GM12873 (cell line): ENCODE results near the gene GLI2.

Experiments
- TF ChIP-seq, protein P1 (sequence below): IDR thresholded peaks from 2 replicates; pipeline ENCODE4 v1.5.1; 2012; ENCODE audit warnings: low read depth, mild to moderate bottlenecking, moderate library complexity, low read length, control low read depth; ENCODE audit not compliant: insufficient read depth; ENCODE audit errors: missing control alignments

Gene GLI2

DNA sequence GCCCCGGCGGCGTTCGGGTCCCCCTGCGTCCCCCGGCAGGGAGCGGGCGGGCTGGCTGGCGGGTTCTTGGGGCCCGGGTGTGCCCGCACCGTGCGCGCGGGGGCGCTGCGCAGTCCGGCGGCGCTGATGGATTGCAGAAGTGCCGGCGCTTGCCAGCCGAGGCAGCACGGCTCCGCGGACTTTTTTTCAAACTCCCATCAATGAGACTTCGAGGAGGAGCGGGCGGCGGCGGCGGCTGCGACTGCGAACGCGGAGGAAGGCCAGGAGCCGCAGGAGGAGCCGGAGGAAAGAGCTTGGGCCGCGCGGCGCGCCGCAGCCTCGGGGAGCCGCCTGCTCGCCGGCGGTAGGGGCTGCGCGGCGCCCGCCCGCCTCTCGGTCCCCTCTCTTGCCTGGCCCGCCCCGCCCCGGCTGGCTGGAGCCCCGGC, at the start of gene GLI2:
Gene GLI2, plus strand, starts transcription at position 123 of the 425 bp plus-strand sequence. CDS start 61,453 bp downstream, outside the sequence.
- TF ChIP-seq, protein P1, sequence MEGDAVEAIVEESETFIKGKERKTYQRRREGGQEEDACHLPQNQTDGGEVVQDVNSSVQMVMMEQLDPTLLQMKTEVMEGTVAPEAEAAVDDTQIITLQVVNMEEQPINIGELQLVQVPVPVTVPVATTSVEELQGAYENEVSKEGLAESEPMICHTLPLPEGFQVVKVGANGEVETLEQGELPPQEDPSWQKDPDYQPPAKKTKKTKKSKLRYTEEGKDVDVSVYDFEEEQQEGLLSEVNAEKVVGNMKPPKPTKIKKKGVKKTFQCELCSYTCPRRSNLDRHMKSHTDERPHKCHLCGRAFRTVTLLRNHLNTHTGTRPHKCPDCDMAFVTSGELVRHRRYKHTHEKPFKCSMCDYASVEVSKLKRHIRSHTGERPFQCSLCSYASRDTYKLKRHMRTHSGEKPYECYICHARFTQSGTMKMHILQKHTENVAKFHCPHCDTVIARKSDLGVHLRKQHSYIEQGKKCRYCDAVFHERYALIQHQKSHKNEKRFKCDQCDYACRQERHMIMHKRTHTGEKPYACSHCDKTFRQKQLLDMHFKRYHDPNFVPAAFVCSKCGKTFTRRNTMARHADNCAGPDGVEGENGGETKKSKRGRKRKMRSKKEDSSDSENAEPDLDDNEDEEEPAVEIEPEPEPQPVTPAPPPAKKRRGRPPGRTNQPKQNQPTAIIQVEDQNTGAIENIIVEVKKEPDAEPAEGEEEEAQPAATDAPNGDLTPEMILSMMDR, result peak; percentile 43

DNA sequence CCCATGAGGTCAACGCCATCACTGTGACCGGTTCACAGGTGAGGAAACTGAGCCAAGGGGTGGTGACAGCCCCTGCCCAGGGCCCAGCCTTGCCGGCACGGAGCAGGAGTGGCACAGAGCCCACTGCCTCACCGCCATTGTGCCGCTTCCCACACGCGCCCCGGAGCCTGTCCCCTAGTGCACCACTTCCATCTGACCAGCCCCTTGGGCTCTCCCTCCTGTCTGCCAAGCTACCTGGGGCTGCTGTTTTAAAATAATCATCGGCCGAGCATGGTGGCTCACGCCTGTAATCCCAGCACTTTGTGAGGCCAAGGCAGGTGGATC, 49.7 kb upstream of the GLI2 start:
- TF ChIP-seq, protein P1, result no peak

DNA sequence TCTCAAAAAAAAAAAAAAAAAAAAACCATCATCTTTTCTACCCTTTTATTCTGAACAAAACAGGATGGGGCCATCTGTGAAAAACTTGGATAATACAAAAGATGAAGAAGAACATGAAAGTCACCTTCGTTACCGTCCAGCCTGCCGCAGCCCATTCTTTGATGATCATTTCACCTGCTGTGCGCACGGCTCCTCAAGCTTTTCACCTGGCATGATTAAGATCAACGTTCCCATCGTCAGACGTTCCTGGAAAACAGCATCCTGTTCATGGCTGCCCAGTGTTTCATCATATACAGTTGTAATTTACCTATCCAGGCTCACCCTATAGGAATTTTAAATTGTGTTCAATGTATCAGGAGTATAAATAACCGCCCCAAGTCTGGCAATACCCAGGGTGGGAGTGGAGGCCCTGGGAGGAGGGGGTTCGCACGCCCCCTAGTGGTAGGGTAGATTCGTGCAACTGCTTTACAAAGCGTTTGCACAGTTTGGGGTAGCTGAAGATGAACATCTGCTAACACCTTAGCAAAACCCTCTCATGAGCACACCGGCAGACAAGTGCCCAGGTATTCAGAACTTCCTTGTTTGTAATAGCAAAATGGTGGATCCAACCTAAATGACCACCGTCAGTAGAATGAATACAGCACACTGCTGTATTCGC, 49.0 kb upstream of the GLI2 start:
- TF ChIP-seq, protein P1, result peak; percentile 57

DNA sequence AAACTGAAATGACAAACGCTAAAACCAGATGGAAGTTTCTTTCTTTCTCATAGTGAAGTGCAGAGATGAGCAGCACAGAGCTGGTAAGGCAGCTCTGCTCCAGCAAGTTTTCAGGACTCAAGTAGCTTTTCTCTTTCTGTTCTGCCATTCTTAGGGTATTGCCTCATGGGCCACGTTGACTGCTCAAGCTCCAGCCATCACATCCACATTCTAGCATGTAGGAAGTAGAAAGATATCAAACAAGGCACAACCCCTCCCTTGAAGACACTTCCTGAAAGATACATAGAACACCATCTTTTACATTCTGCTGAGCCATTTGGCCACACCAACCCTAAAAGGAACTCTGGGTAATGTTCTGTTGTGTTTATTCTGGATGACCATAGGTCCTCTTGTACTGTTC, 48.5 kb upstream of the GLI2 start:
- TF ChIP-seq, protein P1, result no peak

DNA sequence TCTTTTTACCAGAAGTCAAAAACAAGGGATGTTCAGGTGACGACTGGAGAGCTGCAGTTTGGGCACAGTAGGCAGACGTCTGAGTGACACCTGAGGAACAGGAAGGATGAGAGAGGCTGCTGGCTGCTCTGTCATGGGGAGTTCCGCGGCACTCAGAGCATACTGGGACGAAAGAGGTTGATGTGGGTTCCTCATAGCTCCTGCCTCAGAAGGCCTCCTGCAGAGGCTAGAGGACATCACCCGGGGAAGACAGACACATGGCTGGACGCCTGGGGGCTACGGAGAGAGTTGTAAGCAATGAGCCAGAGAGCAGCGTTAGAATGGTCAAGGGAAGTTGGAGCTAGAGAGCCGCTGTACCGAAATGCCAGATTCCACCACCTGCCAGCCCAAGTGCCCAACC, 45.1 kb upstream of the GLI2 start:
- TF ChIP-seq, protein P1, result no peak

DNA sequence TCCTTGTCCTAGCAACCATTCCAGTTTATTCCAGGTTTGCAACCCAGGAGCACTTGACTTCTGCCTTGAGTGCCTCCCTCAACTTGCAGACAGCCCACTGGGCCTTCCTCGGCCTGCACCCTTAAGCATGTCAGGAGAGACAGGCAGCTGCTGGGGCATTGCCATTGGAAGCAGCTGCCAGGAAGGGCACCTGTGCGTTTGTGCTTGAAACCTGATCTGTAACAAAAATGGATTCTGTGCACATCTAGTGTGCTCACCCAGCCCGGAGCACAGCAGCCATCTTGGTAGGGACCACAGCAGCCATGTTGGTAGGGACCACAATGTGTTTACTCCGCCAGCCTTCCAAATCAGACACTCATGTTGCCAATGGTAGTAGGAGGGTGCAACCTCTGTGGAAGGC, 44.3 kb upstream of the GLI2 start:
- TF ChIP-seq, protein P1, result no peak

DNA sequence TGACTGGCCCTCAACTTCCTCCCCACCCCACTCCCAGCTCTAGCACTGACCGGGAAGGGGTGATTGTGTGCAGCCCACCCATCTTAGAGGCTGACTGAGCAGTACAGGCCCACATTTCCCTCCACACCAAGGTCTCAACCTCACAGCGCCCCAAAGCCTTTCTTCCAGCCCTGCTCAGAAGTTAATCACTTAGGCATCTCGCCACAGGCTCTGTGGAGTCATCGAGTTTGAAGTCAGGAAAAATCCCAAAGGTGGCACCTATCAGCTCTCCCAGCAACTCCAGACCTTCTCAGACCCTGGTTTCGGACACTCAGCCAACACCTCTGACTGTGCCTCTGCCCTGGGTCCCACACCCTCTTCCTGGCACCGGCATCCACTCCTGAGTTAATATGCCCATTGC, 43.0 kb upstream of the GLI2 start:
- TF ChIP-seq, protein P1, result no peak
